ENCODE results near the gene GALC. TPM values are rescaled to one million over a fixed set of nuclear protein-coding genes. Genes with fewer than 3 reads are reported as not detected.
A peak's percentile ranks its signal among the peaks of the same experiment; 100 is the strongest.

The GALC gene
- 20.9 and 24.0 TPM in 2 replicates for total RNA-seq (2014; rRNA removed; shearing (Covaris generic))
- 13.1 TPM in 2 replicates for polyA plus RNA-seq (2016; fragmentation: Nextera tagmentation; extraction: Ambion mirVana)

- H3K27ac ChIP-seq, result peak within 1 kb of the TSS; percentile 80
- peak within 1 kb of the TSS; percentile 74 for H3K4me3 ChIP-seq
- peaks cover 15% of the 10 kb centered on the region; the same call in 1 of the 2 replicates for H3K4me1 ChIP-seq (ENCODE audit: insufficient read depth)
- TF ChIP-seq EZH2 (IDR thresholded peaks at IDR 0.05; ENCODE audit: insufficient read depth, poor library complexity, severe bottlenecking) (no peak), EZH2phosphoT487 (IDR thresholded peaks at IDR 0.05; ENCODE audit: insufficient read depth, low read depth) (no peak)
- no peaks in the 10 kb centered on the region for H3K9me3 ChIP-seq (ENCODE audit: low read depth)
- in situ Hi-C loops (cut with MboI), result no loop called here
- H3K27me3 ChIP-seq (replicated peaks; ENCODE audit: insufficient read depth), result no peaks in the 10 kb centered on the region
- no peaks in the 10 kb centered on the region for H3K36me3 ChIP-seq (ENCODE audit: low read depth)
- peak within 1 kb of the TSS; percentile 67 for H3K4me2 ChIP-seq (ENCODE audit: unreplicated experiment)
- peaks cover 10% of the 10 kb centered on the region; the same call in 1 of the 2 replicates for H3F3A ChIP-seq (ENCODE audit: insufficient read depth)
- peak; percentile 98 for DNase-seq
- H3K79me2 ChIP-seq (ENCODE audit: insufficient read depth), result no peaks in the 10 kb centered on the region
- peak within 1 kb of the TSS; percentile 84 for H3K9ac ChIP-seq
- H3K9me2 ChIP-seq (ENCODE audit: insufficient read depth), result no peaks in the 10 kb centered on the region
- H4K20me1 ChIP-seq (ENCODE audit: insufficient read depth), result no peaks in the 10 kb centered on the region
- H2AFZ ChIP-seq, result peak within 1 kb of the TSS; percentile 94
- WGBS, 2 experiments (ENCODE audit: low coverage in 1 of 2, low lambda C conversion rate in 2 of 2, missing lambda C conversion rate in 2 of 2), result 2 to 3% methylated on average over 48 to 80 of the region's 83 CpGs
These were observed at the start of gene GALC for GRCh38 chr14:87992718-87993628. TSS of gene GALC (minus strand) at chr14:87993182. CDS start at chr14:87993164, 18 bp downstream.

DNA sequence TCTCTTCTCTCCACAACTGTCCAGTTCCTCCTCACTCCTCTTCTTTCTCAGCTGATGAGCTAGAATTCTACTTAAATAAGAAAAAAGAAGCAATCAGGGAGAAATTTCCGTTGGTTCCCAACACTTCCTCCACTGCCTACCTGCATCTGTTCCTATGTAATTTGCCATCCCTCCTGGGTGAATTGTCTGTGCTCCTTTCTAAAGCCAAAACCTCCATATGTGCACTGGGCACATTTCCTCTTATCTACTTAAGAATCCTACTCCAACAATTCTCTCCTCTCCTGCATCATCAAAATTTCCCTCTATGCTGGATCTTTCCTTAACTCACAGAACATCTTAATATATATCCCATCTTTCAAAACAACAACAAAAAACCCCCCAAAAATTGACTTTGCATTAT is 47.2 kb upstream of the GALC start:
- H3K4me3 ChIP-seq, result no peak overlapping the region
- DNase-seq, result no peak
- 16 to 20% methylated on average over 1 of the region's 1 CpG for whole genome bisulfite sequencing, 2 experiments (ENCODE audit: low coverage in 1 of 2, low lambda C conversion rate in 2 of 2, missing lambda C conversion rate in 2 of 2)
- in situ Hi-C loops (cut with MboI), result no loop called here
- H2AFZ ChIP-seq, result no peak overlapping the region
- TF ChIP-seq EZH2 (IDR thresholded peaks at IDR 0.05; ENCODE audit: insufficient read depth, poor library complexity, severe bottlenecking) (no peak), EZH2phosphoT487 (IDR thresholded peaks at IDR 0.05; ENCODE audit: insufficient read depth, low read depth) (no peak)
- no peaks in the 10 kb centered on the region for H3K36me3 ChIP-seq (ENCODE audit: low read depth)
- H3K79me2 ChIP-seq (ENCODE audit: insufficient read depth), result no peaks in the 10 kb centered on the region
- H3K9me3 ChIP-seq (ENCODE audit: low read depth), result no peaks in the 10 kb centered on the region
- no peak overlapping the region for H3K4me2 ChIP-seq (ENCODE audit: unreplicated experiment)
- no peak overlapping the region for H3K9ac ChIP-seq
- no peaks in the 10 kb centered on the region for H3K27me3 ChIP-seq (replicated peaks; ENCODE audit: insufficient read depth)
- H3K4me1 ChIP-seq (ENCODE audit: insufficient read depth), result no peaks in the 10 kb centered on the region
- no peak overlapping the region for H3K27ac ChIP-seq
- no peaks in the 10 kb centered on the region for H3K9me2 ChIP-seq (ENCODE audit: insufficient read depth)
- H3F3A ChIP-seq (ENCODE audit: insufficient read depth), result no peaks in the 10 kb centered on the region
- no peaks in the 10 kb centered on the region for H4K20me1 ChIP-seq (ENCODE audit: insufficient read depth)

GRCh38 chr14:88039197-88039596 is 46.2 kb upstream of the GALC start:
- Histone ChIP-seq H3K79me2 (ENCODE audit: insufficient read depth) (no peaks in the 10 kb centered on the region), H3K36me3 (ENCODE audit: low read depth) (no peaks in the 10 kb centered on the region), H3K27ac (no peak overlapping the region), H2AFZ (no peak overlapping the region), H3K4me2 (ENCODE audit: unreplicated experiment) (no peak overlapping the region), H3K9ac (no peak overlapping the region), H3K27me3 (replicated peaks; ENCODE audit: insufficient read depth) (no peaks in the 10 kb centered on the region), H3F3A (ENCODE audit: insufficient read depth) (no peaks in the 10 kb centered on the region), H3K9me2 (ENCODE audit: insufficient read depth) (no peaks in the 10 kb centered on the region), H4K20me1 (ENCODE audit: insufficient read depth) (no peaks in the 10 kb centered on the region), H3K4me1 (ENCODE audit: insufficient read depth) (no peaks in the 10 kb centered on the region), H3K4me3 (no peak overlapping the region), H3K9me3 (ENCODE audit: low read depth) (no peaks in the 10 kb centered on the region)
- in situ Hi-C loops (cut with MboI), result no loop called here
- no peak for TF ChIP-seq EZH2 (IDR thresholded peaks at IDR 0.05; ENCODE audit: insufficient read depth, poor library complexity, severe bottlenecking)
- TF ChIP-seq EZH2phosphoT487 (IDR thresholded peaks at IDR 0.05; ENCODE audit: insufficient read depth, low read depth), result no peak
- 16 to 26% methylated on average over 3 of the region's 3 CpGs for WGBS, 2 experiments (ENCODE audit: low coverage in 1 of 2, low lambda C conversion rate in 2 of 2, missing lambda C conversion rate in 2 of 2)
- DNase-seq, result no peak

GRCh38 chr14:88037325-88037724 is 44.3 kb upstream of the GALC start:
- Histone ChIP-seq H3K4me2 (ENCODE audit: unreplicated experiment) (no peak overlapping the region), H2AFZ (no peak overlapping the region), H3K27me3 (replicated peaks; ENCODE audit: insufficient read depth) (no peaks in the 10 kb centered on the region), H3K4me3 (no peak overlapping the region), H3K36me3 (ENCODE audit: low read depth) (no peaks in the 10 kb centered on the region), H3K4me1 (ENCODE audit: insufficient read depth) (no peaks in the 10 kb centered on the region), H3K79me2 (ENCODE audit: insufficient read depth) (no peaks in the 10 kb centered on the region), H4K20me1 (ENCODE audit: insufficient read depth) (no peaks in the 10 kb centered on the region), H3K27ac (no peak overlapping the region), H3K9me2 (ENCODE audit: insufficient read depth) (no peaks in the 10 kb centered on the region), H3F3A (ENCODE audit: insufficient read depth) (no peaks in the 10 kb centered on the region), H3K9me3 (ENCODE audit: low read depth) (no peaks in the 10 kb centered on the region), H3K9ac (no peak overlapping the region)
- TF ChIP-seq EZH2phosphoT487 (IDR thresholded peaks at IDR 0.05; ENCODE audit: insufficient read depth, low read depth) (no peak), EZH2 (IDR thresholded peaks at IDR 0.05; ENCODE audit: insufficient read depth, poor library complexity, severe bottlenecking) (no peak)
- 25 to 40% methylated on average over 1 of the region's 1 CpG for WGBS, 2 experiments (ENCODE audit: low coverage in 1 of 2, low lambda C conversion rate in 2 of 2, missing lambda C conversion rate in 2 of 2)
- in situ Hi-C loops (cut with MboI), result no loop called here
- no peak for DNase-seq

Data from GM23248 (cell line).